Measurements from ENCODE around the gene CLDN14.

- no peak for TF ChIP-seq EP300 (IDR thresholded peaks at IDR 0.05)
- TF ChIP-seq CTCF (IDR thresholded peaks at IDR 0.05): no peak
- TF ChIP-seq POLR2A (IDR thresholded peaks at IDR 0.05): no peak
These were observed 54.6 kb downstream of the CLDN14 start for GRCh38 chr21:36425286-36425685.
